GM12864 (cell line): ENCODE data around the gene CYP4B1.

Experiments used
- DNase-seq: peaks from one replicate; pipeline ENCODE4 v3.0.0-alpha.2; 2011; ENCODE audit warnings: low read depth
- H3K4me3 ChIP-seq: 2 replicates; pipeline ENCODE4 v1.5.1; 2011; ENCODE audit warnings: mild to moderate bottlenecking, low read depth, low read length, control low read depth
- CTCF ChIP-seq: IDR thresholded peaks from 2 replicates; pipeline ENCODE4 v1.5.1; 2011; ENCODE audit warnings: low read depth, mild to moderate bottlenecking, moderate library complexity, low read length, control low read depth, inconsistent platforms; ENCODE audit errors: missing control alignments

CYP4B1 gene

GRCh38 chr1:46809904-46810303 is 11.1 kb downstream of the CYP4B1 start:
- TF ChIP-seq CTCF, result no peak
- no peak for DNase-seq
- H3K4me3 ChIP-seq, result no peak overlapping the region

GRCh38 chr1:46810596-46810995 is 11.8 kb downstream of the CYP4B1 start:
- TF ChIP-seq CTCF, result no peak
- DNase-seq, result no peak
- H3K4me3 ChIP-seq, result no peak overlapping the region

- no peak for TF ChIP-seq CTCF
- no peak overlapping the region for H3K4me3 ChIP-seq
- no peak for DNase-seq
Measured at GRCh38 chr1:46811053-46811452, 12.2 kb downstream of the CYP4B1 start.

- no peak for DNase-seq
- no peak overlapping the region for H3K4me3 ChIP-seq
- no peak for TF ChIP-seq CTCF
Measured at GRCh38 chr1:46812065-46812963, 13.5 kb downstream of the CYP4B1 start.

- no peak for TF ChIP-seq CTCF
- H3K4me3 ChIP-seq, result no peak overlapping the region
- no peak for DNase-seq
Measured at GRCh38 chr1:46812996-46813857, 14.4 kb downstream of the CYP4B1 start.

GRCh38 chr1:46813858-46814396 is 15.1 kb downstream of the CYP4B1 start:
- TF ChIP-seq CTCF, result no peak
- H3K4me3 ChIP-seq, result no peak overlapping the region
- DNase-seq, result no peak
